ENCODE data around the gene SHLD1.

DNA sequence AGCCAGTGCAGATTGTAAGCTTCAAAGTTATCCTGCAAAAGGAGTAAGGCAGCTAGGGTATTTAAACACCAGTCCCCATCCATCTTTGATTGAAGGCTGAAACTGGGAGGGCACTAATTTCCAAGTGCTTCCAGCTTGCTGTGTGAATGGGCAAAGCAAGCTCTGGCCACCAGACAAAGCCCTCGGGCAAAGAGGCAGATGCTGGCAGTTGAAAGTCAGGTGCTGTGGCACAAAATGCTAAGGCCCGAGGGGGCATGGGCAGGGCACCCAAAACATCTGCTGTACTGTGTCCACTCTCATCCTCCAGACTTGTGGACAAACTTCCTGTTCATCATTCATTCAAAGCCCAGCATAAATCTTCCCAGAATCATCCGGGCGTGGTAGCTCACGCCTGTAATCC is 137.2 kb downstream of the SHLD1 start:
- TF ChIP-seq CTCF (IDR thresholded peaks at IDR 0.05; ENCODE audit: low read length): no peak
- no peak for TF ChIP-seq EZH2 (optimal IDR thresholded peaks at IDR 0.05; ENCODE audit: low read depth, low read length)
- no peak for TF ChIP-seq EZH2phosphoT487 (IDR thresholded peaks at IDR 0.05; ENCODE audit: low read length)

All from MM.1S (cell line).